HCT116 (cell line): ENCODE data around the gene MS4A15.
A peak's percentile ranks its signal among the peaks of the same experiment; 100 is the strongest.

Experiments
- EZH2 ChIP-seq: fragments of 200-600 bp; sonication (generic); IDR thresholded peaks from 2 replicates; pipeline ENCODE4 v1.6.1; 2017; ENCODE audit warnings: antibody characterized with exemption, mixed run types
- ZNF274 ChIP-seq: fragments of 200-500 bp; sonication (Bioruptor generic); IDR thresholded peaks from 2 replicates; pipeline ENCODE4 v1.6.1; 2014; ENCODE audit warnings: mild to moderate bottlenecking, low read depth, low read length, inconsistent platforms
- TF ChIP-seq, protein P1 (sequence below), 3 experiments: fragments of 200-600 bp in 1 of 3; sonication (generic) in 1 of 3; IDR thresholded peaks in 2 of 3; conservative IDR thresholded peaks in 1 of 3; 2 replicates each; pipeline ENCODE4 v1.5.1; 2012 to 2017; ENCODE audit warnings: low read depth in 2 of 3, low read length in 2 of 3, antibody characterized with exemption in 1 of 3, borderline replicate concordance in 1 of 3, control low read depth in 1 of 3, mild to moderate bottlenecking in 1 of 3, mixed read lengths in 1 of 3, mixed run types in 1 of 3, moderate library complexity in 1 of 3; ENCODE audit not compliant: insufficient read depth in 1 of 3
- TF ChIP-seq, protein P2 (sequence below): IDR thresholded peaks from 2 replicates; pipeline ENCODE4 v1.6.1; 2011; ENCODE audit warnings: mild to moderate bottlenecking, low read length, moderate library complexity; ENCODE audit not compliant: insufficient replicate concordance; ENCODE audit errors: extremely low read depth

DNA sequence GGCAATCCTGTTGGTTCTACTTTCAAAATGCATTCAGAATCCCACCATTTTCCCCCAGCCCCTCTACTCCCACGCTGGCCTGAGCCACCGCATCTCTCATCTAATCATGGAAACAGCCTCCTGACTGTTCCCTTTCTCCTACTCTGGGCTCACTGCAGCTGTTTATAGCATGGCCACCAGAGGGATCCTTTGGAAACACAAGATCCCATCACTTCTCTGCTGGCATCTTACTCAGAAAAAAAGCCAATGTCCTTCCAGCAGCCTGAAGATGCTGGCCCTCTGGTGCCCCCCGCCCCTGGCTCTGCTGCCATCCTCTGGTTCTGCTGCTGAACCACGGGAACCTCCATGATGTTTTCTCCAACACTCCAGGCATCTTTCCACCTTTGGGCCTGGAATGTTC, 46.2 kb upstream of the MS4A15 start:
- TF ChIP-seq EZH2 (no peak), ZNF274 (no peak)
- TF ChIP-seq, protein P1, sequence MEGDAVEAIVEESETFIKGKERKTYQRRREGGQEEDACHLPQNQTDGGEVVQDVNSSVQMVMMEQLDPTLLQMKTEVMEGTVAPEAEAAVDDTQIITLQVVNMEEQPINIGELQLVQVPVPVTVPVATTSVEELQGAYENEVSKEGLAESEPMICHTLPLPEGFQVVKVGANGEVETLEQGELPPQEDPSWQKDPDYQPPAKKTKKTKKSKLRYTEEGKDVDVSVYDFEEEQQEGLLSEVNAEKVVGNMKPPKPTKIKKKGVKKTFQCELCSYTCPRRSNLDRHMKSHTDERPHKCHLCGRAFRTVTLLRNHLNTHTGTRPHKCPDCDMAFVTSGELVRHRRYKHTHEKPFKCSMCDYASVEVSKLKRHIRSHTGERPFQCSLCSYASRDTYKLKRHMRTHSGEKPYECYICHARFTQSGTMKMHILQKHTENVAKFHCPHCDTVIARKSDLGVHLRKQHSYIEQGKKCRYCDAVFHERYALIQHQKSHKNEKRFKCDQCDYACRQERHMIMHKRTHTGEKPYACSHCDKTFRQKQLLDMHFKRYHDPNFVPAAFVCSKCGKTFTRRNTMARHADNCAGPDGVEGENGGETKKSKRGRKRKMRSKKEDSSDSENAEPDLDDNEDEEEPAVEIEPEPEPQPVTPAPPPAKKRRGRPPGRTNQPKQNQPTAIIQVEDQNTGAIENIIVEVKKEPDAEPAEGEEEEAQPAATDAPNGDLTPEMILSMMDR (IDR thresholded peaks at IDR 0.05 in 2 of 3, conservative IDR thresholded peaks at IDR 0.05 in 1 of 3; ENCODE audit: borderline replicate concordance in 1 of 3, insufficient read depth in 1 of 3, low read depth in 2 of 3, low read length in 2 of 3) = peak in 2 of 3 experiments; percentile 46 to 53; a peak in 4 of 6 replicates
- TF ChIP-seq, protein P2, sequence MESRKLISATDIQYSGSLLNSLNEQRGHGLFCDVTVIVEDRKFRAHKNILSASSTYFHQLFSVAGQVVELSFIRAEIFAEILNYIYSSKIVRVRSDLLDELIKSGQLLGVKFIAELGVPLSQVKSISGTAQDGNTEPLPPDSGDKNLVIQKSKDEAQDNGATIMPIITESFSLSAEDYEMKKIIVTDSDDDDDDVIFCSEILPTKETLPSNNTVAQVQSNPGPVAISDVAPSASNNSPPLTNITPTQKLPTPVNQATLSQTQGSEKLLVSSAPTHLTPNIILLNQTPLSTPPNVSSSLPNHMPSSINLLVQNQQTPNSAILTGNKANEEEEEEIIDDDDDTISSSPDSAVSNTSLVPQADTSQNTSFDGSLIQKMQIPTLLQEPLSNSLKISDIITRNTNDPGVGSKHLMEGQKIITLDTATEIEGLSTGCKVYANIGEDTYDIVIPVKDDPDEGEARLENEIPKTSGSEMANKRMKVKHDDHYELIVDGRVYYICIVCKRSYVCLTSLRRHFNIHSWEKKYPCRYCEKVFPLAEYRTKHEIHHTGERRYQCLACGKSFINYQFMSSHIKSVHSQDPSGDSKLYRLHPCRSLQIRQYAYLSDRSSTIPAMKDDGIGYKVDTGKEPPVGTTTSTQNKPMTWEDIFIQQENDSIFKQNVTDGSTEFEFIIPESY = no peak
